ENCODE results near the gene POLDIP3. TPM values are rescaled to one million over a fixed set of nuclear protein-coding genes. Genes with fewer than 3 reads are reported as not detected.

POLDIP3 gene
- total RNA-seq, 6 experiments from 2014 or later = 17.1 to 22.6 (median 21.1) TPM

- no peaks in the 10 kb centered on the region for H3K4me1 ChIP-seq
- no peaks in the 10 kb centered on the region for H3K27me3 ChIP-seq
- DNase-seq = no peak
- no peak overlapping the region for H3K4me3 ChIP-seq
- H3K9me3 ChIP-seq = no peaks in the 10 kb centered on the region
- WGBS (ENCODE audit: insufficient coverage, low coverage, low lambda C conversion rate, missing lambda C conversion rate) = 62% methylated on average over 3 of the region's 5 CpGs
- ATAC-seq = no peak
- no peak for TF ChIP-seq CTCF (IDR thresholded peaks at IDR 0.05)
- TF ChIP-seq POLR2A (IDR thresholded peaks at IDR 0.05) = no peak
- no peak overlapping the region for H3K27ac ChIP-seq
- intact Hi-C loops (cut with DNase I) = no loop called here
- H3K36me3 ChIP-seq = peaks cover 0 to 76% (median 29%) of the 10 kb centered on the region in 4 donors
Observed at GRCh38 chr22:42587588-42588175, 27.0 kb downstream of the POLDIP3 start.

GRCh38 chr22:42586381-42586780, 28.3 kb downstream of the POLDIP3 start:
- Histone ChIP-seq H3K9me3 (no peaks in the 10 kb centered on the region), H3K27ac (no peak overlapping the region), H3K36me3 (peaks cover 0 to 63% (median 25%) of the 10 kb centered on the region in 4 donors), H3K4me1 (no peaks in the 10 kb centered on the region), H3K4me3 (no peak overlapping the region), H3K27me3 (no peaks in the 10 kb centered on the region)
- DNase-seq (no peak), ATAC-seq (no peak)
- WGBS (ENCODE audit: insufficient coverage, low coverage, low lambda C conversion rate, missing lambda C conversion rate) = 70% methylated on average over 3 of the region's 4 CpGs
- TF ChIP-seq CTCF (IDR thresholded peaks at IDR 0.05) = no peak
- TF ChIP-seq POLR2A (IDR thresholded peaks at IDR 0.05) = no peak
- intact Hi-C loops (cut with DNase I) = no loop called here

GRCh38 chr22:42585096-42585495, 29.6 kb downstream of the POLDIP3 start:
- intact Hi-C loops (cut with DNase I) = no loop called here
- H3K27ac ChIP-seq = no peak overlapping the region
- no peak overlapping the region for H3K4me3 ChIP-seq
- H3K9me3 ChIP-seq = no peaks in the 10 kb centered on the region
- ATAC-seq (no peak), DNase-seq (no peak)
- peaks cover 0 to 50% (median 19%) of the 10 kb centered on the region in 4 donors for H3K36me3 ChIP-seq
- no peaks in the 10 kb centered on the region for H3K4me1 ChIP-seq
- TF ChIP-seq POLR2A (IDR thresholded peaks at IDR 0.05) (no peak), CTCF (IDR thresholded peaks at IDR 0.05) (no peak)
- H3K27me3 ChIP-seq = no peaks in the 10 kb centered on the region
- WGBS (ENCODE audit: insufficient coverage, low coverage, low lambda C conversion rate, missing lambda C conversion rate) = 72% methylated on average over 2 of the region's 8 CpGs

GRCh38 chr22:42584364-42584940, 30.2 kb downstream of the POLDIP3 start:
- intact Hi-C loops (cut with DNase I) = no loop called here
- Histone ChIP-seq H3K36me3 (peaks cover 0 to 46% (median 18%) of the 10 kb centered on the region in 4 donors), H3K9me3 (no peaks in the 10 kb centered on the region), H3K4me1 (no peaks in the 10 kb centered on the region), H3K4me3 (no peak overlapping the region), H3K27me3 (no peaks in the 10 kb centered on the region), H3K27ac (no peak overlapping the region)
- WGBS (ENCODE audit: insufficient coverage, low coverage, low lambda C conversion rate, missing lambda C conversion rate) = no CpG with 5 or more reads among the region's 4 CpGs
- DNase-seq (no peak), ATAC-seq (no peak)
- TF ChIP-seq POLR2A (IDR thresholded peaks at IDR 0.05) = no peak
- TF ChIP-seq CTCF (IDR thresholded peaks at IDR 0.05) = no peak
